GM10266 (cell line): ENCODE measurements around the gene SPDYE4.

ENCODE experiments used
- DNase-seq: peaks from one replicate; pipeline ENCODE4 v3.0.0; 2012; ENCODE audit errors: extremely low spot score
- CTCF ChIP-seq: IDR thresholded peaks from 2 replicates; pipeline ENCODE4 v1.5.1; 2012; ENCODE audit warnings: mild to moderate bottlenecking, low read depth; ENCODE audit not compliant: control insufficient read depth, insufficient read depth; ENCODE audit errors: missing control alignments

The SPDYE4 gene

GRCh38 chr17:8713315-8713714 is 45.0 kb downstream of the SPDYE4 start:
- DNase-seq = no peak
- TF ChIP-seq CTCF = no peak

GRCh38 chr17:8712698-8713097 is 45.6 kb downstream of the SPDYE4 start:
- no peak for TF ChIP-seq CTCF
- no peak for DNase-seq

GRCh38 chr17:8711291-8711690 is 47.1 kb downstream of the SPDYE4 start:
- no peak for DNase-seq
- TF ChIP-seq CTCF = no peak

- TF ChIP-seq CTCF = no peak
- no peak for DNase-seq
Observed at GRCh38 chr17:8710813-8711212, 47.5 kb downstream of the SPDYE4 start.

- no peak for TF ChIP-seq CTCF
- DNase-seq = no peak
Observed at GRCh38 chr17:8709006-8709405, 49.3 kb downstream of the SPDYE4 start.

GRCh38 chr17:8708025-8708461 is 50.3 kb downstream of the SPDYE4 start:
- DNase-seq = no peak

GRCh38 chr17:8707332-8708024 is 50.9 kb downstream of the SPDYE4 start:
- no peak for TF ChIP-seq CTCF
- DNase-seq = no peak

More at GRCh38 chr17:8708025-8708461, 50.3 kb downstream of the SPDYE4 start:
- TF ChIP-seq CTCF = no peak
